ENCODE results near the gene PRPH. TPM values are rescaled to one million over a fixed set of nuclear protein-coding genes. Genes with fewer than 3 reads are reported as not detected.

The PRPH gene
- total and polyA plus RNA-seq, 2 of the 13 experiments (the other 11 are each of a cell fraction or from before 2014, with no cell fraction given): 0.12 TPM; not detected in 1

GRCh38 chr12:49292729-49293055 lies 2.3 kb upstream of the PRPH start:
- CTCF ChIA-PET (ENCODE audit: low intra/inter-chr PET ratio, low total read pairs): no interaction called here
- TF ChIP-seq ATF6 (CRISPR knock-in tag; conservative IDR thresholded peaks at IDR 0.05) (no peak), KDM1A (CRISPR knock-in tag; IDR thresholded peaks at IDR 0.05) (no peak), ARID3A (IDR thresholded peaks at IDR 0.05; ENCODE audit: low read depth, low read length) (no peak), SOX5 (CRISPR knock-in tag; IDR thresholded peaks at IDR 0.05; ENCODE audit: borderline replicate concordance) (no peak), ZNF761 (CRISPR knock-in tag; conservative IDR thresholded peaks at IDR 0.05) (no peak), LCORL (IDR thresholded peaks at IDR 0.05) (no peak), LCORL (CRISPR knock-in tag; IDR thresholded peaks at IDR 0.05) (no peak), ZNF558 (CRISPR knock-in tag; IDR thresholded peaks at IDR 0.05; ENCODE audit: borderline replicate concordance) (no peak), NFIC (IDR thresholded peaks at IDR 0.05; ENCODE audit: low read length) (no peak), SOX13 (IDR thresholded peaks at IDR 0.05) (no peak), SOX13 (CRISPR knock-in tag; conservative IDR thresholded peaks at IDR 0.05 in 1 of 2, IDR thresholded peaks at IDR 0.05 in 1 of 2) (no peak)
- TF ChIP-seq, protein P1, sequence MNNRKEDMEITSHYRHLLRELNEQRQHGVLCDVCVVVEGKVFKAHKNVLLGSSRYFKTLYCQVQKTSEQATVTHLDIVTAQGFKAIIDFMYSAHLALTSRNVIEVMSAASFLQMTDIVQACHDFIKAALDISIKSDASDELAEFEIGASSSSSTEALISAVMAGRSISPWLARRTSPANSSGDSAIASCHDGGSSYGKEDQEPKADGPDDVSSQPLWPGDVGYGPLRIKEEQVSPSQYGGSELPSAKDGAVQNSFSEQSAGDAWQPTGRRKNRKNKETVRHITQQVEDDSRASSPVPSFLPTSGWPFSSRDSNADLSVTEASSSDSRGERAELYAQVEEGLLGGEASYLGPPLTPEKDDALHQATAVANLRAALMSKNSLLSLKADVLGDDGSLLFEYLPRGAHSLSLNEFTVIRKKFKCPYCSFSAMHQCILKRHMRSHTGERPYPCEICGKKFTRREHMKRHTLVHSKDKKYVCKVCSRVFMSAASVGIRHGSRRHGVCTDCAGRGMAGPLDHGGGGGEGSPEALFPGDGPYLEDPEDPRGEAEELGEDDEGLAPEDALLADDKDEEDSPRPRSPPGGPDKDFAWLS (CRISPR knock-in tag; IDR thresholded peaks at IDR 0.05; ENCODE audit: borderline replicate concordance): no peak
- TF ChIP-seq, protein P2, sequence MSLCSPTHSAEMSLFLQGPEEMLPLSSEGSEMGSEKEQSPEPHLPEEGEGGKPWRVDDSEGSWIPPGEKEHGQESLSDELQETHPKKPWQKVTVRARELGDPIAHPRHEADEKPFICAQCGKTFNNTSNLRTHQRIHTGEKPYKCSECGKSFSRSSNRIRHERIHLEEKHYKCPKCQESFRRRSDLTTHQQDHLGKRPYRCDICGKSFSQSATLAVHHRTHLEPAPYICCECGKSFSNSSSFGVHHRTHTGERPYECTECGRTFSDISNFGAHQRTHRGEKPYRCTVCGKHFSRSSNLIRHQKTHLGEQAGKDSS (CRISPR knock-in tag; IDR thresholded peaks at IDR 0.05; ENCODE audit: borderline replicate concordance, low read depth): no peak
- no peak overlapping the region for H3K27ac ChIP-seq (ENCODE audit: extremely low read length, insufficient read depth, low read length)
- in situ Hi-C loops (cut with HindIII; ENCODE audit: extremely low pct_ligation_motif_present, low pct_unique_long_range_greater_than_20kb) (no loop called here), intact Hi-C loops (cut with micrococcal nuclease; ENCODE audit: unreplicated experiment) (no loop called here)
- no peaks in the 10 kb centered on the region for H3K9me3 ChIP-seq (ENCODE audit: low read length)
- FAIRE-seq (no peak), DNase-seq (ENCODE audit: low spot score) (no peak), ATAC-seq (no peak)
- no peak overlapping the region for H3K4me3 ChIP-seq (replicated peaks in 1 of 3; ENCODE audit: insufficient read depth in 1 of 3, low read depth in 2 of 3, low read length in 3 of 3)
- H4K20me1 ChIP-seq (ENCODE audit: insufficient read depth, low read length): no peaks in the 10 kb centered on the region
- no peak overlapping the region for H2AFZ ChIP-seq (ENCODE audit: low read length)
- H3K9ac ChIP-seq (ENCODE audit: insufficient read depth, low read depth, low read length): no peak overlapping the region
- H3K27me3 ChIP-seq (ENCODE audit: control insufficient read depth in 1 of 2, insufficient read depth in 2 of 2, low read length in 2 of 2): peaks cover 13 to 63% of the 10 kb centered on the region in 2 experiments
- H3K4me1 ChIP-seq (ENCODE audit: insufficient read depth, low read length): peaks cover 24% of the 10 kb centered on the region
- WGBS (ENCODE audit: low lambda C conversion rate): 8% methylated on average over 6 of the region's 7 CpGs
- H3K79me2 ChIP-seq (ENCODE audit: insufficient read depth, low read length): no peaks in the 10 kb centered on the region
- no peaks in the 10 kb centered on the region for H3K36me3 ChIP-seq (replicated peaks in 1 of 2; ENCODE audit: control insufficient read depth in 1 of 2, insufficient read depth in 2 of 2, low read length in 2 of 2)
- H3K4me2 ChIP-seq (ENCODE audit: low read depth, low read length): no peak overlapping the region
- POLR2A ChIA-PET: no interaction called here
- BruUV-seq (replicated peaks): no TSS peak

All from HepG2 (cell line).